MCF 10A (cell line): ENCODE results near the gene TP53AIP1. TPM values are rescaled to one million over a fixed set of nuclear protein-coding genes. Genes with fewer than 3 reads are reported as not detected.

Experiments
- BruUV-seq: library from RNA; stranded (reverse); fragments of 400-500 nt; replicated peaks from 2 replicates; lab custom pipeline; 2021; lab: Mats Ljungman, UMichigan
- CTCF ChIA-PET: fragments of 300-600 bp; sonication (Branson Sonifier 250); formaldehyde crosslinking; extraction: SDS; loops from one replicate; lab custom pipeline; 2021; ENCODE audit warnings: antibody characterized with exemption, inconsistent platforms; lab: Yijun Ruan, JAX
- POLR2A ChIA-PET: fragments of 300-600, 350-650 bp; sonication (Branson Sonifier 250); formaldehyde crosslinking; extraction: SDS; loops from one replicate; lab custom pipeline; 2020; ENCODE audit warnings: antibody characterized with exemption, inconsistent platforms; lab: Yijun Ruan, JAX
- DNase-seq: peaks from one replicate; pipeline ENCODE4 v3.0.0-alpha.2; 2018; ENCODE audit not compliant: unreplicated experiment
- H3K27ac Mint-ChIP-seq: one replicate; pipeline ENCODE4 v1.8.0; 2022; ENCODE audit warnings: mild to moderate bottlenecking, low read depth, mixed read lengths; ENCODE audit not compliant: unreplicated experiment
- H3K27me3 Mint-ChIP-seq: one replicate; pipeline ENCODE4 v1.8.0; 2022; ENCODE audit warnings: mixed read lengths; ENCODE audit not compliant: insufficient read depth, unreplicated experiment
- H3K36me3 Mint-ChIP-seq: one replicate; pipeline ENCODE4 v1.8.0; 2022; ENCODE audit warnings: mild to moderate bottlenecking, moderate library complexity, mixed read lengths; ENCODE audit not compliant: insufficient read depth, unreplicated experiment
- H3K4me1 Mint-ChIP-seq: one replicate; pipeline ENCODE4 v1.8.0; 2022; ENCODE audit warnings: mixed read lengths; ENCODE audit not compliant: insufficient read depth, unreplicated experiment
- H3K4me3 Mint-ChIP-seq: one replicate; pipeline ENCODE4 v1.8.0; 2022; ENCODE audit warnings: mild to moderate bottlenecking, moderate library complexity, mixed read lengths; ENCODE audit not compliant: unreplicated experiment
- H3K9me3 Mint-ChIP-seq: one replicate; pipeline ENCODE4 v1.8.0; 2022; ENCODE audit warnings: mixed read lengths; ENCODE audit not compliant: unreplicated experiment
- CTCF ChIP-seq: fragments of 200-600 bp; IDR thresholded peaks from one replicate; pipeline ENCODE4 v1.8.0; 2022; ENCODE audit warnings: antibody characterized with exemption, mild to moderate bottlenecking; ENCODE audit not compliant: unreplicated experiment
- intact Hi-C: fragments of 100-400 bp; cut with micrococcal nuclease; formaldehyde crosslinking; loops from 2 replicates; pipeline ENCODE4 v1.14.1; 2022
- total RNA-seq: library from RNA; stranded (reverse); gene quantifications from 2 replicates; pipeline ENCODE4 v1.2.3, GENCODE V29; 2022

TP53AIP1 gene
- total RNA-seq, 1 experiment from 2014 or later: 4.5 TPM

GRCh38 chr11:128931066-128931465 lies 11.6 kb downstream of the TP53AIP1 start:
- Mint-ChIP-seq H3K4me3 (no peak overlapping the region), H3K9me3 (no peaks in the 10 kb centered on the region), H3K27me3 (no peaks in the 10 kb centered on the region), H3K4me1 (no peaks in the 10 kb centered on the region), H3K27ac (no peak overlapping the region), H3K36me3 (peaks cover 6% of the 10 kb centered on the region)
- ChIA-PET CTCF (no interaction called here), POLR2A (no interaction called here)
- no peak for TF ChIP-seq CTCF
- intact Hi-C loops: no loop called here
- BruUV-seq: no TSS peak
- no peak for DNase-seq

- DNase-seq: no peak
- no peak overlapping the region for H3K27ac Mint-ChIP-seq
- H3K27me3 Mint-ChIP-seq: no peaks in the 10 kb centered on the region
- H3K9me3 Mint-ChIP-seq: no peaks in the 10 kb centered on the region
- H3K4me1 Mint-ChIP-seq: no peaks in the 10 kb centered on the region
- H3K36me3 Mint-ChIP-seq: no peaks in the 10 kb centered on the region
- intact Hi-C loops: no loop called here
- CTCF ChIA-PET: interaction anchor here (2.7 kb wide), 1 partner anchor 45 kb away, joined by 13 read pairs; no protein-coding TSS in a partner anchor
- TF ChIP-seq CTCF: no peak
- no TSS peak for BruUV-seq
- no peak overlapping the region for H3K4me3 Mint-ChIP-seq
- POLR2A ChIA-PET: no interaction called here
Observed at GRCh38 chr11:128929991-128930390, 12.7 kb downstream of the TP53AIP1 start.

- Mint-ChIP-seq H3K36me3 (no peaks in the 10 kb centered on the region), H3K9me3 (no peaks in the 10 kb centered on the region), H3K4me3 (no peak overlapping the region), H3K4me1 (no peaks in the 10 kb centered on the region), H3K27me3 (no peaks in the 10 kb centered on the region), H3K27ac (no peak overlapping the region)
- CTCF ChIA-PET: interaction anchor here (2.7 kb wide), 1 partner anchor 45 kb away, joined by 13 read pairs; no protein-coding TSS in a partner anchor
- no peak for DNase-seq
- intact Hi-C loops: no loop called here
- no peak for TF ChIP-seq CTCF
- POLR2A ChIA-PET: no interaction called here
- no TSS peak for BruUV-seq
Observed at GRCh38 chr11:128929468-128929867, 13.2 kb downstream of the TP53AIP1 start.

DNA sequence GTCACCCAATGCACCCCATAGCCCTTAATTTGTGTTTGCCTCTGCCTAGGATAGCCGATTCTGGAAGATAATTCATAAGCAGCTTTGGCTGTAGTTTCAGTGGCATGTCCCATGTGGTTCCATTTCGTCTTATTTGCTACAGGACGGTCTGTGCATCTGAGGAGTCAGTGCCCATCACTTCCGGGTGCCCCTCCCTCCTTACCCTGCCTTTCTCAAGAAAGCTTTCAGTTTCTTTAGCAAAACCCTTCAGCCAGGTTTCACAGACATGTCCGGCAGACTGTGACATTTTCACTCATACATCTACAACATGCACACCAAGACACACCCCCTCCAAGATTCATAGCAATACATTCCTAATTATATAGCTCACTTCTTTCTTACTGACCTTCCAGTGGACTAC lies 14.3 kb downstream of the TP53AIP1 start:
- intact Hi-C loops: no loop called here
- Mint-ChIP-seq H3K4me1 (no peaks in the 10 kb centered on the region), H3K9me3 (no peaks in the 10 kb centered on the region), H3K36me3 (no peaks in the 10 kb centered on the region), H3K27ac (no peak overlapping the region), H3K4me3 (no peak overlapping the region), H3K27me3 (no peaks in the 10 kb centered on the region)
- BruUV-seq: no TSS peak
- POLR2A ChIA-PET: no interaction called here
- no peak for DNase-seq
- CTCF ChIA-PET: interaction anchor here (2.7 kb wide), 1 partner anchor 44 kb away, joined by 13 read pairs; no protein-coding TSS in a partner anchor
- no peak for TF ChIP-seq CTCF
